BE2C (cell line): Measurements from ENCODE around the gene TGIF1.

ENCODE experiments used
- DNase-seq: peaks from one replicate; pipeline ENCODE4 v3.0.0-alpha.2; 2020
- H3K27me3 ChIP-seq: fragments of 250-450 bp; sonication (Bioruptor Pico); 2 replicates; pipeline ENCODE4 v1.5.1; 2020; ENCODE audit warnings: mild to moderate bottlenecking
- H3K36me3 ChIP-seq: fragments of 250-450 bp; sonication (Bioruptor Pico); 2 replicates; pipeline ENCODE4 v1.5.1; 2020; ENCODE audit warnings: mild to moderate bottlenecking
- H3K4me1 ChIP-seq: fragments of 250-450 bp; sonication (Bioruptor Pico); 2 replicates; pipeline ENCODE4 v1.5.1; 2020
- H3K4me3 ChIP-seq: 2 replicates; pipeline ENCODE4 v1.5.1; 2011; ENCODE audit warnings: low read depth, low read length
- H3K9me3 ChIP-seq: fragments of 250-450 bp; sonication (Bioruptor Pico); 2 replicates; pipeline ENCODE4 v1.5.1; 2020
- TF ChIP-seq, protein P1 (sequence below): IDR thresholded peaks from 2 replicates; pipeline ENCODE4 v1.5.1; 2012; ENCODE audit warnings: mild to moderate bottlenecking, low read depth, low read length

TGIF1 gene

GRCh38 chr18:3451989-3452749, 2.2 kb downstream of the TGIF1 start:
- no peak for DNase-seq
- H3K4me1 ChIP-seq = no peaks in the 10 kb centered on the region
- no peaks in the 10 kb centered on the region for H3K36me3 ChIP-seq
- TF ChIP-seq, protein P1, sequence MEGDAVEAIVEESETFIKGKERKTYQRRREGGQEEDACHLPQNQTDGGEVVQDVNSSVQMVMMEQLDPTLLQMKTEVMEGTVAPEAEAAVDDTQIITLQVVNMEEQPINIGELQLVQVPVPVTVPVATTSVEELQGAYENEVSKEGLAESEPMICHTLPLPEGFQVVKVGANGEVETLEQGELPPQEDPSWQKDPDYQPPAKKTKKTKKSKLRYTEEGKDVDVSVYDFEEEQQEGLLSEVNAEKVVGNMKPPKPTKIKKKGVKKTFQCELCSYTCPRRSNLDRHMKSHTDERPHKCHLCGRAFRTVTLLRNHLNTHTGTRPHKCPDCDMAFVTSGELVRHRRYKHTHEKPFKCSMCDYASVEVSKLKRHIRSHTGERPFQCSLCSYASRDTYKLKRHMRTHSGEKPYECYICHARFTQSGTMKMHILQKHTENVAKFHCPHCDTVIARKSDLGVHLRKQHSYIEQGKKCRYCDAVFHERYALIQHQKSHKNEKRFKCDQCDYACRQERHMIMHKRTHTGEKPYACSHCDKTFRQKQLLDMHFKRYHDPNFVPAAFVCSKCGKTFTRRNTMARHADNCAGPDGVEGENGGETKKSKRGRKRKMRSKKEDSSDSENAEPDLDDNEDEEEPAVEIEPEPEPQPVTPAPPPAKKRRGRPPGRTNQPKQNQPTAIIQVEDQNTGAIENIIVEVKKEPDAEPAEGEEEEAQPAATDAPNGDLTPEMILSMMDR = no peak
- no peaks in the 10 kb centered on the region for H3K9me3 ChIP-seq
- H3K27me3 ChIP-seq = peaks cover 6% of the 10 kb centered on the region
- peak overlapping the region; percentile 64 for H3K4me3 ChIP-seq

DNA sequence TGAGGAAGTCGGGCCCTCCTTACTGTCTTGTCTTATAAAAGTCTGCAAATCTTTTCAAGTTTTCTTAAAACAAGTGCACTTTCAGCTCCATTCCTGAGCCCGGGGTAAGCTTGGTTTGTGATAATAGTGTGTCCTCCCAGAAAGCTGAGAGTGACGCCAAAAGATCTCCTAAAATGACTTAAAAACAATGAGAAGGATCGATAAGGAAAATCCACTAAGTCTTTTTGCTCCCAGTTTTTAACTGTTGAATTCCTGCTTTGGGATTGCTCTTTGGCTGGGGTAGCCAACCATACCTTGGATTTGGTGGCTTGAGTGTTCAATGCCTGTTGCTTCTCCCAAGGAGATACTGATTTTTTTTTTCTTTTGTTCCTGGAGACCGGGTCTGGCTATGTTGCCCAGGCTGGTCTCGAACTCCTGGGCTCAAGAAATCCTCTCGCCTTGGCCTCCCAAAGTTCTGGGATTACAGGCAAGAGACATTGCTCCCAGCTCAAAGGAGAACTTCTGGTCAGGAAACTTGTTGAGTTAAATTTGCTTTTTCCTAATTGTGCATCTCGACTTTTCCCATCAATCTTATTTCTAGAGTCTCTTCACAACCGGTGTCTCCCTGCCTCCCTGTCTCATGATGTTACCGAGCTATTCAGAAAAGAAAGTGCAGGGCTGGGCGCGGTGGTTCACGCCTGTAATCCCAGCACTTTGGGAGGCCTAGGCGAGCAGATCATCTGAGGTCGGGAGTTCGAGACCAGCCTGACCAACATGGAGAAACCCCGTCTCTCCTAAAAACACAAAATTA, 3.0 kb downstream of the TGIF1 start:
- no peak for DNase-seq
- Histone ChIP-seq H3K27me3 (peaks cover 6% of the 10 kb centered on the region), H3K4me1 (no peaks in the 10 kb centered on the region), H3K36me3 (no peaks in the 10 kb centered on the region), H3K9me3 (no peaks in the 10 kb centered on the region), H3K4me3 (peak overlapping the region; percentile 64)
- TF ChIP-seq, protein P1 = no peak

DNA sequence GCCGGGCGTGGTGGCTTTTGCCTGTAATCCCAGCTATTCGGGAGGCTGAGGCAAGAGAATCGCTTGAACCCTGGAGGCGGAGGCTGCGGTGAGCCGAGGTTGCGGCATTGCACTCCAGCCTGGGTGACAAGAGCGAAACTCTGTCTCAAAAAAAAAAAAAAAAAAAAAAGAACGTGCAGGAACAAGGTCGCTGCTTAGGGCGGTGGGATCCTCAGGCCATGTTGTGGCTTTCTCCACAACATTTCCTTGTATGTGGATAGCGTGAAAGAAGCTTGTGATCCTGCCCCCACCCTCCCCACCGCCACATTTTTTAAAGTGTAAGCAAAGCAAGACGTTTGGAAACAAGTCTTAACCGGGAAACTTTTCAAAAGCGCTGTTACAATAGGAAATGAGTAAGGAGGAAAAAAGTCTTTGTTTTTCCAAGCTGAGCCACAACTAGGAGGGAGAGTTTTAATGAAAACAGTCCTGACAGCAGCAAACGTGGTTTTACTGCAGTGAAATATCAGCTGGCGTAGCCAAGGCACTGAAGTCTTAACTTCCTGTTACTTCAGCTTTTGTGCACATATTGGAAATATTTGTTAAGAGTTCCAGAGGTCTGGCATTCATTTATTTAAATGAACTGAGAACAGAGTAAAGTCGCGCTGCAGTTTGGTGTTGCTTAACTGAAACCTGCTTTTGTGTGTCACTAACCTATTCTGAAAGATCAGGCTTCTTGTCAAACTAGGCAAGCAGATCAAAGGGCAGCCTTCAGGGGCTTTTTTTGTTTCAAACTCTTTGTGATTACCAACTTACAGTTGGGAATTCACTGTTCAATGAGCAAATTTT, 3.8 kb downstream of the TGIF1 start:
- no peak for DNase-seq
- H3K36me3 ChIP-seq = no peaks in the 10 kb centered on the region
- TF ChIP-seq, protein P1 = no peak
- H3K27me3 ChIP-seq = peaks cover 6% of the 10 kb centered on the region
- H3K4me3 ChIP-seq = peak overlapping the region; percentile 21; the same call in 1 of the 2 replicates
- no peaks in the 10 kb centered on the region for H3K4me1 ChIP-seq
- no peaks in the 10 kb centered on the region for H3K9me3 ChIP-seq

GRCh38 chr18:3454365-3455089, 4.6 kb downstream of the TGIF1 start:
- Histone ChIP-seq H3K4me1 (no peaks in the 10 kb centered on the region), H3K27me3 (peaks cover 6% of the 10 kb centered on the region), H3K9me3 (no peaks in the 10 kb centered on the region), H3K4me3 (peak overlapping the region; percentile 21), H3K36me3 (no peaks in the 10 kb centered on the region)
- DNase-seq = no peak
- TF ChIP-seq, protein P1 = peak; percentile 67

GRCh38 chr18:3455090-3455635, 5.2 kb downstream of the TGIF1 start:
- no peaks in the 10 kb centered on the region for H3K36me3 ChIP-seq
- no peak overlapping the region for H3K4me3 ChIP-seq
- no peak for DNase-seq
- TF ChIP-seq, protein P1 = no peak
- H3K4me1 ChIP-seq = no peaks in the 10 kb centered on the region
- no peaks in the 10 kb centered on the region for H3K9me3 ChIP-seq
- H3K27me3 ChIP-seq = peaks cover 6% of the 10 kb centered on the region
